ENCODE data around the gene HSPB6. TPM values are rescaled to one million over a fixed set of nuclear protein-coding genes. Genes with fewer than 3 reads are reported as not detected.

Gene HSPB6
- total RNA-seq, 1 donor from 2014 or later = 0.64 TPM

- Mint-ChIP-seq H3K4me3 (ENCODE audit: unreplicated experiment) (peak overlapping the region; percentile 84), H3K27me3 (ENCODE audit: unreplicated experiment) (no peaks in the 10 kb centered on the region), H3K36me3 (ENCODE audit: unreplicated experiment) (peaks cover 23% of the 10 kb centered on the region), H3K27ac (ENCODE audit: unreplicated experiment) (peak overlapping the region; percentile 69), H3K4me1 (ENCODE audit: unreplicated experiment) (peaks cover 26% of the 10 kb centered on the region), H3K9me3 (ENCODE audit: unreplicated experiment) (no peaks in the 10 kb centered on the region)
- TF ChIP-seq CTCF (IDR thresholded peaks at IDR 0.05) = no peak
- DNase-seq (ENCODE audit: extremely low spot score, unreplicated experiment) = no peak
These were observed 37.2 kb downstream of the HSPB6 start for GRCh38 chr19:35719402-35720162.

GRCh38 chr19:35718345-35719041 lies 38.3 kb downstream of the HSPB6 start:
- Mint-ChIP-seq H3K9me3 (ENCODE audit: unreplicated experiment) (no peaks in the 10 kb centered on the region), H3K4me3 (ENCODE audit: unreplicated experiment) (peak overlapping the region; percentile 84), H3K27ac (ENCODE audit: unreplicated experiment) (peak overlapping the region; percentile 69), H3K36me3 (ENCODE audit: unreplicated experiment) (peaks cover 15% of the 10 kb centered on the region), H3K4me1 (ENCODE audit: unreplicated experiment) (peaks cover 26% of the 10 kb centered on the region), H3K27me3 (ENCODE audit: unreplicated experiment) (no peaks in the 10 kb centered on the region)
- no peak for DNase-seq (ENCODE audit: extremely low spot score, unreplicated experiment)
- TF ChIP-seq CTCF (IDR thresholded peaks at IDR 0.05) = no peak

GRCh38 chr19:35717665-35718344 lies 39.0 kb downstream of the HSPB6 start, which contains the start of gene KMT2B:
Gene KMT2B (plus strand): TSS chr19:35718003. CDS start chr19:35718019, 16 bp downstream.
- no peak for TF ChIP-seq CTCF (IDR thresholded peaks at IDR 0.05)
- Mint-ChIP-seq H3K27me3 (ENCODE audit: unreplicated experiment) (no peaks in the 10 kb centered on the region), H3K36me3 (ENCODE audit: unreplicated experiment) (peaks cover 15% of the 10 kb centered on the region), H3K4me1 (ENCODE audit: unreplicated experiment) (peaks cover 26% of the 10 kb centered on the region), H3K4me3 (ENCODE audit: unreplicated experiment) (peak within 1 kb of the TSS; percentile 91), H3K9me3 (ENCODE audit: unreplicated experiment) (no peaks in the 10 kb centered on the region), H3K27ac (ENCODE audit: unreplicated experiment) (peak within 1 kb of the TSS; percentile 98)
- DNase-seq (ENCODE audit: extremely low spot score, unreplicated experiment) = peak; percentile 99

- peaks cover 26% of the 10 kb centered on the region for H3K4me1 Mint-ChIP-seq (ENCODE audit: unreplicated experiment)
- peaks cover 8% of the 10 kb centered on the region for H3K36me3 Mint-ChIP-seq (ENCODE audit: unreplicated experiment)
- DNase-seq (ENCODE audit: extremely low spot score, unreplicated experiment) = peak; percentile 96
- TF ChIP-seq CTCF (IDR thresholded peaks at IDR 0.05) = peak; percentile 94
- peak overlapping the region; percentile 91 for H3K4me3 Mint-ChIP-seq (ENCODE audit: unreplicated experiment)
- peak overlapping the region; percentile 98 for H3K27ac Mint-ChIP-seq (ENCODE audit: unreplicated experiment)
- no peaks in the 10 kb centered on the region for H3K9me3 Mint-ChIP-seq (ENCODE audit: unreplicated experiment)
- no peaks in the 10 kb centered on the region for H3K27me3 Mint-ChIP-seq (ENCODE audit: unreplicated experiment)
These were observed 39.8 kb downstream of the HSPB6 start for GRCh38 chr19:35716801-35717664.
